HG03039 (cell line): Measurements from ENCODE around the gene ZNF275.
"Not testable (repeated sequence)": the region's sequence is repeated elsewhere in the genome, so short reads cannot be mapped to it uniquely, and the experiment has no call there.

Experiments used
- ATAC-seq: cut with Tn5 transposase; IDR thresholded peaks from one replicate; pipeline ENCODE4 v1.9.1; 2021; ENCODE audit warnings: mild to moderate bottlenecking, moderate library complexity; ENCODE audit not compliant: unreplicated experiment

The ZNF275 gene

DNA sequence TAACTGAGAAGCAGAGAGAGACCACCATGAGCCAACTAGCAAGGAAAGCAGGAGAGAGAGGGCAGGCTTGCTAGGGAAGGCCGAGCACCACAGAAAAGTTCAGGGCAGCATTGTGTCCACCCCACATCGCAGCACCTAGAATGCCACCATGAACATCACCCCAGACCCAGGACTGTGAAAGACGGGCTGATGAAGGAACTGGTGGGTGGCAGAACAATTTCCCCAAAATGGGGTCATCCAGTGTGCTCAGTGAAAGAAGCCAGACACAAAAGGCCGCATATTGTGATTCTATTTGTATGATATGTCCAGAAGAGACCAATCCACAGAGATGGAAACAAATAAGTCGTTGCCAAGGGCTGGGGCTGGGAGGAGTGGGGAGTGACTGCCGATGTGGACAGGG, 50.4 kb downstream of the ZNF275 start:
- no peak for ATAC-seq

DNA sequence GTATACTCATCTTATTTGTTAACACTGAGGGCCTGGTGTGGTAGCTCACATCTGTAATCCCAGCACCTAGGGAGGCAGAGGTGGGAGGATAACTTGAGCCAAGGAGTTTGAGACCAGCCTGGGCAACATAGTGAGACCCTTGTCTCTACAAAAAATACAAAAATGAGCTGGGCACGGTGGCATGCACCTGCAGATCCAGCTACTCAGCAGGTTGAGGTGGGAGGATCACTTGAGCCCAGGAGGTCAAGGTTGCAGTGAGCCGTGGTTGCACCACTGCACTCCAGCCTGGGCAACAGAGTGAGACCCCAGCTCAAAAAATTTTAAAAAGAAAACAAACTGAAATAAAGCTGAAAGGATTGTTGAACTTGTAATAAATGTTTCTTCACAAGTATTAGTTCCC, 51.0 kb downstream of the ZNF275 start:
- ATAC-seq = not testable (repeated sequence)

DNA sequence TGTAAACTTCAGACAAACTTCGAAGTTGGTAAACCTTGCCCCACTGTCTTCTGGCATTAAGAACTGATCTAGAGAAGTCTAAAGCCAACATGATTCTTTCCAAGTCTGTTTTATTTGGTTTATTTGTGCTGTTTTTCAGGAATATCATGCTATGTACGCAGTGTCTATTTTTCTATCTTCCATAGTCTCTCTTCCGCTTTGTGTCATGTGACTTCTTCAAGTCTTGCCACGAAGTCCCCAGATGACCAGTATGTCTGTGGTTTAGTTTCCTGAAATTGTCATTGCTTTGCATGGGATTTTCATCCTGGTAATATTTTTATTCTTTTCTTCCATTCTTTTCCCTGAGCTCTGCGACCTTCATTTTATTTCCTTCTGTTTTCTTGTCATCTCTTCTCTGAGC, 52.1 kb downstream of the ZNF275 start:
- ATAC-seq = no peak

DNA sequence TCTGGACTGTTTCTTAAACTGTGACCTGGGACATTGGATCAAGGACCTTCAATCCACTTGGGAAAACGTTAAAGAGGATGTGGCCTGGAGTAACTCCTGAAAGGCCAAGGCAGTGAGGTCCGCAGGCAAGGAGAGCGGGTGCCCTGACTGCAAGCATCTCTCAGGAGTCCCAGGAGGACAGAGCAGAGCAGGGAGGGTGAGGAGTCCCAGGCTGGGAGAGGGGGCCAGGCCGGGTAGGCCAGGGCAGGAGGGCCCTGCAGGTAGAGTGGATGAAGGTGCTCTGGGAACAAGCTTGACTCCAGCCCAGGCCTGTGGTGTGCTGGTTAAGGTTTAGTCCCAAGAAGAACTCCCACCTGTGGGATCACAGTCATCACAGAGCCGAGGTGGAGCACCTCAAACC, 53.4 kb downstream of the ZNF275 start:
- ATAC-seq = no peak

DNA sequence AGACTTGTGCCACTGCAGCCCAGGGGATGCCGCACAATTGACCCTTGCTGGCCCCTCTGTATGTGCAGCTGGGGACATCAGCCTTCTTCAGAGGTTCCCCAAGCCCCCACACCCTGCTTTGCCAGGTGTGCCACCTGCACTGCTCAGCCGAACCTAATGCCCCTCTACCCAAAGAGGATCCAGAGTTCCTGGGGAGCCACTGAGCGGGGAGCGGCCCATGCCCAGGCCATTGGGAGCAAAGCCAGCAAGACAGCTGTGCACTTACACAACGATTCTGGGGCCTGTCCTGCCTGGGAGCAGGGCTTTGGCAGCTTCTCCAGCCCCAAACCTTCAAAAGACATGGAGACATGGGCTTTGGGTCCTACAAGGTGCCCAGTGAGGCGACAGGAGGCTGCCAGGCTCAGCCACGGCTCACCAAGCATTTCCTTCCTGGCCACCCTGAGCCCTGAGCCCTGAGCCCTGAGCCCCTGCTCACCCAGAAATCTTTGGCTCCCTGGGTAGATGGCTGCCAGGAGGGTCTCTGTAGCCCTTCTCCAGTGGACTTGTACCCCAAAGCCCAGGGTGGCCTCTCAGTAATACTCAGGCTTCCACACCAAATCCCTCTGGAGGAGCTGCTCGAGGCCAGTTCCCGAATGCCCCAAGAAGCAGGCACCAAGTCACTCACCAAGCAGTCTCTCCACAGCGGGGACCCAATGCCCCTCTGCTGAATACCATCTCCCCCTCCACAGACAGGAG, 54.2 kb downstream of the ZNF275 start:
- ATAC-seq = no peak

DNA sequence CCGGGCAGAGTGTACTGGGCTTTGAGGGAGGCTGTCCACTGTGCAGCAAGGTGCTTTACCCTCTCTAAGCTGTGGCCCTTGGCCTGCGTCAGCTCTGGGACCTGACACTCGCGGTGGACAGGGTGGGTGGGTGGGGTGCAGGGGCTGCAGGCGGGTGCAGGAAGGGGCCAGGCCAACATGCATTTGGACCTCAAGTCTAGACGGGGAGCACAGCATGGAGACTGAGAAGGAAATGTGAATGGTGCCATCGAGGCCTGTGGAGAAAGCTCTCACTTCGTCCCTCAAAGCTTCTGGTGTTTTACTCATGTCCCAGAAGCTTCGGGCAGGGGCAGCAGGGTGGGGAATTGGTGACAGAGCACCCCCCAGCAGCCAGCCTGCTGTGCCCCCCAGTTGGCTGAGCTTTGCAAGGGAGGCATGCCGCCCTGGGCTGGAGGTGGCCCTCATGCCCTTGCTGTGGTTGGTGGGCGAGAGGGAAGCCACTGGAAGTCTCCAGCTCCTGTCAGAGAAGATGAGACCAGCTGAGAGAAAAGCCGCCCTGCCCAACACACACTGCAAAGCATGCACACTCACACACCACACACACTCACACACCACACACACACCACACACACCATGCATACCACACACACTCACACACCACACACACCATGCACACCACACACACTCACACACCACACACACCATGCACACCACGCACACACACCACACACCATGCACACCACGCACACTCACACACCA, 54.9 kb downstream of the ZNF275 start:
- ATAC-seq = no peak

DNA sequence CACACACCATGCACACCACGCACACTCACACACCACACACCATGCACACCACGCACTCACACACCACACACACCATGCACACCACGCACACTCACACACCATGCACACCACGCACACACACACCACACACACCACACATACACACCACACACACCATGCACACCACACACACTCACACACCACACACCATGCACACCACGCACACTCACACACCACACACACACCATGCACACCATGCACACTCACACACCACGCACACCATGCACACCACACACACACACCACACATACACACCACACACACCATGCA, 55.5 kb downstream of the ZNF275 start:
- not testable (repeated sequence) for ATAC-seq

DNA sequence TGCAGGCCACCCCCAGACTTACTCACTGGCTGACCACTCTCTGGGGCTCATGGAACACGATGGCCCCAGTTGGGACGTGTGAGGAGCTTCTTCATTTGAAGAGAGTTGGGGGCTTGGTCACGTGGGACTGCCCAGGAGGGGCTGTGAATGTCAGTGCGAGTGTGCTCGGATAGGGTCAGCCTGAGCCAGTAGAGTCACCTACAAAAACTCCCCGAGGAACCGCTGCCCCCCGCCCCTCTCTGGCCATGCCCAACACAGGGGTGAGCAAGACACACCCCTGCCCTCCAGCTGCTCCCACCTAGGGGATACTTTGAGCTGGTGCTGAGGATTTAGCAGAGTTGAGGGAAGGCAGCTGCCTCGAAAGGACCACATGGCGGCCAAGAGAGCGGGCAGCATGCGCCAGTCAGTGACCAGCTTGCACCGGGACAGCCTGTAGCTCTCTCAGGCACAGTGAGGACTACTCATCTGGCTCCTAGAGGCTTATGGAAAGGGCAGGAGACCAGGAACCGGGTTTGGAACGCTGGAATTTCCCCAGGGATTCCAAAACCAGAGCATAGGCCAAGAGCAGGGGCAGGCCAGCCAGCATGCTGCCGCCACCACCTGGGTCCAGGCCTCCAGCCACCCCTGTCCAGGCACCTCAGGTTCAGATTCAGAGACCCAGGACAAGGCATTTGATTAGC, 58.8 kb downstream of the ZNF275 start:
- ATAC-seq = no peak

DNA sequence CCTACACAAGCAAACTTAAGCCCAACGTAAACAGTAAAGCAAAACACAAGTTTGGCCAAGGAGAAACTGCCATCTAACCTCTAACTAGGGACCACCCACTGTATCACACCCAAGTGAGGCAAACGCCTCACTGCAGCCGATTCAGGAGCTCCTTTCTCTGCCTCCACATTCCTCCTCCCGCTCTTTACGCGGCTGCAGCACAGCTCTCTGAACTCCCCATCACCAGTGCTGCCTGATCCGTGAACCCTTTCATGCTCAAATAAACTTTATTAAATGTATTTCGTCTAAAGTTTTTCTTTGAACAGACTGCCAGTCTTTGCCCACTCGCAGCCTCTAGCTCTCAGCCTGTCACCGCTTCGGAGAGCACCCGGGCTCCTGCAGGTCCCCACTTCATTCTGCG, 60.7 kb downstream of the ZNF275 start:
- ATAC-seq = no peak

DNA sequence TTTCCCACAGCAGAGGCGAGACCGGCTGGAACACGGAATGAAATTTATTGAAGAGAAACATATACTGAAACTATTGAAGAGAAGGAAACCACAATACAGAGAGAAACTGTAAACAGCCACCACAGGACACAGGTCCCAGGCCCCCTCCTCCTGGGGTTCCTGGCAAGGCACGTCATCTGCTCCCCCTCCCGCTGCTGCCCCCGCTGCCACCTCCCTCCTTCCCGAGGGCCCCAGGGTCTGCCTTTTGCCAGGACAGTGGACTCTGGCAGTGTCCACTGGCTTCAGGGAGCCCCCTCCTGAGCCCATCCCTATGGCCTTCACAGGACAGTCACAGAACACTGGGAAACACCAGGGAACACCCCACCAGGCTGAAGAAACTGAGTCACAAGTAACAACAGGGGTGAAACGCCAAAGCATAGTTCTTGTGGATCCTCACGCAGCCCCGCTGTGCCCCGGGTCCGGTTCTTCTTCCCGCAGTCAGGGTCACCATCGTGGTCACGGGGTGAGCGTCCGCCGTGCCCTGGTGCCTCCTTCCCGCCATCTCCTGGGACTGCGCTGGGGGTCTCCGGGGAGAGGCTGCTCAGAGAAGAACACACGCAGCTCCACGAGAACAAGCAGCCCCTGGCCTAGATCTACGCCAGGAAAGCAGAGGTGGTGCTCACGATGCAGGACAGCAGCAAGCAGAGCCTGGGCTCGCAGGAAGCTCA, 61.8 kb downstream of the ZNF275 start:
- ATAC-seq = no peak

DNA sequence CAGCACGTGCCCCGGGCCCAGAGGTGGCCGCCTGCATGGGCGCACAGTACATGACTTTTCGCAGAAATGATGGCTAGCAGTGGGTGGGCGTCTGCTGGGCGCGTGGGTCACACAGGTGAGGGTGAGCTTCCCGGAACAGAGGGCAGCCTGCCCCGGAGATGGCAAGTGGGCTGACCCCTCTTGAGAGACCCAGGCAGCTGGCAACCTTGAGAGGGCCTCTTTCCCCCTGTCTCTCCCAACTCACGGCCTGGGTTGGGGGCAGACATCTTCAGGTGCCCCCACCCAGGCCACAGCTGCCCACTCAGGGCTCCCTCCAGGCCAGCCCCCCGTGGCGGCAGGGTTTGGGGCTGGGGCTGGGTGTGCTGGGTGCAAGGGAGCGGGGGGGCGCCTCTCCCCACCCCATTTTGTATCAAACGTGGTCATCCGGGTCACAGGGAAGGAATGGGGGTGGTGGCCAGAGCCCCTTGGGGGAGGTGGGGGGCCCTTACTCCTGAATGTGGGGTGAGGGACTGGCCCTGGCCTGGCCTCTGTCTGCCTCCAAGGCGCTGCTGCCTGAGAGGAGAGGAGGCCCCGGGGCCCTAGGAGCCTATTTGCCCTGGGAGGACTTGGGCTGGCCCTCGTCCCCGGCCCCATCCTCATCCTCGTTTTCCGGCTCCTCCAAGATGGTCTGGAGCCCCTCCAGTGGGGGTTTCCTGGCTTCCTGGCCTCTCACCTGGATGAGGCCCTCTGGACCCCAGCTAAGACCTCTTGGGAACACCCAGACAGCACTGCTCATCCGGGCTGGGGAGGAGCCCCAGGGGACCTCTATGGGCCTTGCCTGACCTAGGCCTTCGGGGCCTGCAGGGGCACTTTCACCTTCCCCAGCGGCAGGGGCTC, 62.6 kb downstream of the ZNF275 start:
- ATAC-seq = no peak

DNA sequence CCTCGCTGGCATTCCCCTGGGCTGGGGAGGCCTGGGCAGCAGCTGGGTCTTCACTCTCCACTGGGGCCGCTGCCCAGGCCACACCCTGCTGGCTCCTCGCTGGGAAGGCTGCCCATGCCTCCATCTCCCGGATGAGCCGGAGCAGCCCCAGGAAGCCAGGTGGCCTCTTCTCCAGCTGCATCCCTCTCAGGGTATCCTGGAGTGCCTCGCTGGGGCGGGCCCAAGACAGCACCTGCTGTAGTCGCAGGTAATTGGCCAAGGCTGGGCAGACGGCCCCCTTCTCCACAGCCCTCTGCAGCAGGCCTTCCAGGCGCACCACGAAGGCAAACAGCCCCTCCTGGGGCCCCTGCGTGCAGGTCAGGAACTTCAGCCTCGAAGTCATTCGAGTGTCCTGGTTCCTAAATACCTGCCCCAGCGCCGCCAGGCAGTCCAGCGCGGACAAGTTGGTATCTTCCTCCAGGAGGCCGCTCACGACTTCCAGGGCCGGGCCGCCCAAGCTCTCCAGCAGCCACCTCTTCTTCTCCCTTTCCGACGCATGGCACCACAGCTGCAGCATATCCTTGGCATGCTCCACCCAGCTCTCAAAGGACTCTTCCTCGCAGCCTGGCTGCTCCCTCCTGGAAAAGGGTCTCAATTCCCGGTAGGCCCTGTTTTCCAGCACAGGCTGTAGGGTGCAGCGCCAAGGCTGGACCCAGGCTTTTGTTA, 63.5 kb downstream of the ZNF275 start:
- ATAC-seq = no peak

DNA sequence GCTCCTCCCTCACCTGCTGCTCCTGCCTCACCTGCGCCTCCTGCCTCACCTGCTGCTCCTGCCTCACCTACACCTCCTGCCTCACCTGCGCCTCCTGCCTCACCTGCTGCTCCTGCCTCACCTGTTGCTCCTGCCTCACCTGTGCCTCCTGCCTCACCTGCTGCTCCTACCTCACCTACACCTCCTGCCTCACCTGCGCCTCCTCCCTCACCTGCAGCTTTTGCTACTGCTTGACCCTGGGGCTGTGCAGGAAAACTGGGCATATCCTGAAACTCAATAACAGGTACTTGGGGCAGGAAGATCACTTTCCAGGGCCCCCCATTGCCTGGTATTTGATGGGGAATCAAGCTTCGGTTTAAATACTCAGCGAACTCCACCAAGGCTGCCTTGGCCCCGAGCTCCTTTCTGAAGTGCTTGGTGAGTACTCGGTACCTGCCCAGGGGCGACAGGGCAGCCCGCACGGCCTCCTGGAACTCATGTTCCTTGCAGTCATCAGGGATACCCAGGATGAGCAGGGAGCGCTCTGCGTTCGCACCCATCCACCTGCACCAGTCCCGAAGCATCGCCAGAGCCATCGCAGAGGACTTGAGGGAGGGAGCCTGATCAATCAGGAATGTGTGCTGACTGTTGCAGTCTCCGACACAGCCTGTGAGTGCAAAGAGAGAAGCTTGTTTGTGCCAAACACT, 64.5 kb downstream of the ZNF275 start:
- no peak for ATAC-seq

DNA sequence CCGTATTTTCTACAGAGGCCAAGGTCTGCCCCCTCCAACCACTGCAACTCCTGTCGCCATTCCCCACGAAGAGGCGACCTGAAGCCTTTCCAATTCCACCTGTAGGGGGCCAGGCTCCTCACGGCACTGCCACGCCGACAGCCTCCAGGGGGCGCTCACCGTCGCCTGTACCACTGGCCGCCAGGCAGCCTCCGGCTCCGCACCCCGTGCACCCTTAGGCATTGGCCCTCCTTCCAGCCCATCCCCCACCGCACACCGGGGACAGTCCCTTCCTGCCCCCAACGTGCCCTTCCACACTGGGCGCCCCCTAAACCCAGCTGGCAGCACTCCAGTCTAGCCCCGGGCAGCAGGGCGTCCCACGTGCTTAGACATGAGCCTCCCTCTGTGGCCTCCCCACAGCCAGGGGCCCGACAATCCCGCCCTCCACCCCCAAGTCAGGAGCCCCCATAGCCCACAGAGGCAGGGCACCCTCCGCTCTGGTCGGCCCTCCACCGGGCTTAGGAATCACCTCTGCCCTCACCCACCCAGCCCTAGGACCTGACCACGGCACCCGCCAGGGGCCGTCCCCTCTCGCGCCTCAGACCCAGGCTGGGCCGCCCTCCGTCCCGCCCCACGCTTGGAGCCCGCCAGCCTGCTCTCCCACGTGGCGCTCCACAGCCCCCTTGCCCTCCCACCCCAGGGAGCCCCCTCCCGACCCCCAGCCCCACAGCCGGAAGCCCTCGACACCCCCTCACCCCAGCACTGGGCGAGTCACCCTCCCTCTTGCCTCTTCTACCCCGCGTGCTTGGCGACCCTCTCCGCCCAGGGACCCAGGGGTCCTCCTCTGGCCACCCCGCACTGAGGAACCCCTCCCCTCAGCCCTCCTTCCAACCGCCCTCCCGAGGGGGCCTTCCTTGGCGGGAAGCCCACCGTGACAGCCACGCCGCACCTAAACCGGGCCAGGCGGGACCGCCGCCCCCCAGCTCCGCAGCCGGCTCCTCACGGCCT, 66.5 kb downstream of the ZNF275 start:
- no peak for ATAC-seq

DNA sequence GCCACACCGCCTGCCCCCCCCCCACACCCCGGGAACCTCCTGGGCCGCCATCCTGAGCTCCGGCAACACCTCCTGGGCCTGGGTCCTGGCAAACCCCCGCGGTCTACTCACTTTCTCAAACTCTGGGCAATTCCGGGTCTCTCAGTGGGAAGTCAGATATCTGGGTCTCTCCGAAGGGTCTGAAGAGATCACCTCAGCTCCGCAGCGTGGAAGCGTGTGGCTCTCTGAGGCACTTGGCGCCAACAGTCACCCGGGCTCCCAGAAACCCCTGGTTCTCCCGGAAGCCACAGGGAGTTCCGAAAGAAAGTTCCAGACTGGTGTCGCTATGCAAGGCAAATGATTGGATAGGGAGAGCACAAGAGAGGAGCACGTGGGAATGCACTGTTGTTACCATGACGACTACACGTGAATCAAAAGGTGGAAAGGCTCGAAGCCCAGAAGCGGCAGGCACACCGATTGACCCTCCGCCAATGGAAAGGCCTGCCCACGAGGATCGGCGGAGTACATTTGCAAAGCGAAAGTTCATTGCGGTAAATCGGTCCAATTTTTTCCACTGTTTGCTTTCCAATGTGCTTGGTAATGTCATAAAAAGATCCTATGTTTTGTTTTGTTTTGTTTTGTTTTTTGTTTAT, 67.3 kb downstream of the ZNF275 start, which contains the start of gene PNMA6E:
Gene PNMA6E (minus strand): TSS at position 218 of the 632 bp plus-strand sequence. CDS start 2,501 bp downstream, outside the sequence.
- ATAC-seq = no peak
